Stimulated activated CD8-positive, alpha-beta memory T cell treated with anti-CD3 and anti-CD28 coated beads, Interleukin-7, amount 100 ng/mL, for 48 hours (primary cell): ENCODE measurements around the gene ZNF385B.

ENCODE experiments used
- DNase-seq, 2 donors: peaks; one replicate each; pipeline ENCODE4 v3.0.0-alpha.2; 2020; ENCODE audit warnings: low read depth in 1 of 2; ENCODE audit errors: extremely low read depth in 1 of 2

The ZNF385B gene

GRCh38 chr2:179454443-179455171, 406.8 kb downstream of the ZNF385B start:
- no peak for DNase-seq

GRCh38 chr2:179449010-179449409, 412.4 kb downstream of the ZNF385B start:
- DNase-seq = no peak

GRCh38 chr2:179447839-179448447, 413.5 kb downstream of the ZNF385B start:
- no peak for DNase-seq

GRCh38 chr2:179447421-179447820, 414.0 kb downstream of the ZNF385B start:
- no peak for DNase-seq

GRCh38 chr2:179446476-179447141, 414.8 kb downstream of the ZNF385B start:
- no peak for DNase-seq

GRCh38 chr2:179444056-179444455, 417.4 kb downstream of the ZNF385B start:
- DNase-seq = no peak

GRCh38 chr2:179443180-179443579, 418.2 kb downstream of the ZNF385B start:
- DNase-seq = no peak

- DNase-seq = no peak
Measured at GRCh38 chr2:179442206-179442605, 419.2 kb downstream of the ZNF385B start.

GRCh38 chr2:179441551-179441950, 419.9 kb downstream of the ZNF385B start:
- no peak for DNase-seq

- DNase-seq = no peak
Measured at GRCh38 chr2:179440642-179441251, 420.7 kb downstream of the ZNF385B start.

- DNase-seq = no peak
Measured at GRCh38 chr2:179438654-179439053, 422.8 kb downstream of the ZNF385B start.

- no peak for DNase-seq
Measured at GRCh38 chr2:179437430-179437829, 424.0 kb downstream of the ZNF385B start.

- DNase-seq = no peak
Measured at GRCh38 chr2:179435566-179435965, 425.8 kb downstream of the ZNF385B start.

GRCh38 chr2:179435000-179435399, 426.4 kb downstream of the ZNF385B start:
- DNase-seq = no peak

GRCh38 chr2:179434357-179434756, 427.1 kb downstream of the ZNF385B start:
- no peak for DNase-seq

- no peak for DNase-seq
Measured at GRCh38 chr2:179432751-179433150, 428.7 kb downstream of the ZNF385B start.

- no peak for DNase-seq
Measured at GRCh38 chr2:179429597-179429996, 431.8 kb downstream of the ZNF385B start.

GRCh38 chr2:179429060-179429471, 432.3 kb downstream of the ZNF385B start:
- DNase-seq = no peak

GRCh38 chr2:179428649-179429048, 432.8 kb downstream of the ZNF385B start:
- no peak for DNase-seq

- no peak for DNase-seq
Measured at GRCh38 chr2:179427065-179427464, 434.3 kb downstream of the ZNF385B start.

- no peak for DNase-seq
Measured at GRCh38 chr2:179424571-179424970, 436.8 kb downstream of the ZNF385B start.
